Posterior vena cava (tissue), 2 donors: ENCODE results near the gene OR6C68. TPM values are rescaled to one million over a fixed set of nuclear protein-coding genes. Genes with fewer than 3 reads are reported as not detected.
"Not testable (repeated sequence)": the region's sequence is repeated elsewhere in the genome, so short reads cannot be mapped to it uniquely, and the experiment has no call there.

Experiments used
- DNase-seq: peaks from one replicate; pipeline ENCODE4 v3.0.0-alpha.2; 2020; ENCODE audit warnings: low spot score
- intact Hi-C, 2 donors: fragments of 100-400 bp; cut with DNase I; formaldehyde crosslinking; loops; one replicate each; pipeline versions ENCODE4 v1.14.1 to v1.14.2; 2022 to 2023
- long read RNA-seq, 2 donors: library from polyadenylated mRNA; unstranded; transcript quantifications; one replicate each; pipeline ENCODE4 v2.0.0, GENCODE V29; 2020 to 2021
- total RNA-seq, 2 donors: library from RNA; stranded (reverse); fragmentation: NEBNext Ultra II Directional; extraction: Animal tissue kit (Norgen Biotek cat#: 25700); gene quantifications; one replicate each; pipeline ENCODE4 v1.2.1, GENCODE V29; 2021
- donor health status: DM: yes; HTN: yes; CAD: no.
- donor health status: DM: yes; HTN: yes; CAD: no.

OR6C68 gene
- total RNA-seq: not detected
- long read RNA-seq, donor 1: 0 reads
- long read RNA-seq, donor 2: 0 reads

DNA sequence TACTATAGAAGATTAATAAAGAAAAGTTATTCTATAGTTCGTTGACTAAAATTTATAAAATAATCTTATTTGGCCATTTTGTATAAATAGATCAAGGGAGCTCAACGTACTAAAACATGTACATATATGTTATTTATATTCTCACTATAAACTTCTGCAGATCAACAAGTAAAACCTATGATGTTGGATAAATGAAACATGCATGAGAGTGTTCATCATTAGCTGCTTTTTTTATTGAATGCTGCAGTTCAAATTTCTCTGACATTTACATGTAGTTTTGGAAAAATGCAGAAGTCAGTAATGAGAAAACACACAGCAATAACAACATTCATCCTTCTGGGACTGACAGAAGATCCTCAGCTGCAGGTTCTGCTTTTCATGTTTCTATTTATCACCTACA is at the start of gene OR6C68:
Gene OR6C68 (plus strand): TSS at position 301 of the 400 bp plus-strand sequence. CDS start 0 bp downstream, at position 301.
- no peak for DNase-seq
- intact Hi-C loops: no loop called here

DNA sequence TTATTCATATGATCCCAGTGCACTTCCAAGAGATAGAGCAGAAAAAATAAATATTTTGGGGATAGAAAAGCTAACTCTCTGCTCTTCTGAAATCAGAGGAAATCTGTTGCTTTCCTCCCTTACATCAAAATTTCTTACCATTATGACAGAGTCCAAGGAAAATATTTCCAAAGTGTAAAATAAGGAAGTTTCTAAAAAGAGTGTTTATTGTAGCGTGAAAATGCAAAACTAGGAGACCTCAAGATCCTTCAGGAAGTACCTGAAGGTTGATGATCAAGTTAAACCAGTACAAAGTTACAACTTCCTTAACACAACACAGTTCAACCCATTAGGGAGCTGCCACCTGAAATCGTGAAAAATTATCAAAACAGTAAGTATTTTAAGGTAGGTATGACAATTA is 48.4 kb upstream of the OR6C68 start, which contains the start of gene OR6C2:
Gene OR6C2 (plus strand): TSS at position 301 of the 400 bp plus-strand sequence. CDS start 8,138 bp downstream, outside the sequence.
- DNase-seq: no peak
- intact Hi-C loops: no loop called here

DNA sequence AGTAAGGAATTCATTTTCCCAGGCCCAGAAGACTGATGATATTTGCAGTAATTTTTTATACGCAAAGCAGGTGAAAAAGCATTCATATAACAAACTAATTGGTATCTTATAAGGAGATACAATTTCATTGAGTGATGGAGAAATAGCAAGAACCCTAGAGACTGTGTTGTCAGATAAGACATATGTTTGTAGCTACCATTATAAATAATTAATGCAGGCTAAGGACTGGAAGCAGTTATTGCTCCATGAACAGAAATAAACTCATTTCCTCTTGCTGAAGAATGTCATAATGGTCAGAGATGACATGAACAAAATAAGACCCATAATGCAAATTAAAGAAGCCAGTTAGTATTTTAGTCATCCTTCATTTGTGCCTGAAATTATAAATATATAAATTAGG is 46.8 kb upstream of the OR6C68 start:
- no peak for DNase-seq
- intact Hi-C loops: no loop called here

DNA sequence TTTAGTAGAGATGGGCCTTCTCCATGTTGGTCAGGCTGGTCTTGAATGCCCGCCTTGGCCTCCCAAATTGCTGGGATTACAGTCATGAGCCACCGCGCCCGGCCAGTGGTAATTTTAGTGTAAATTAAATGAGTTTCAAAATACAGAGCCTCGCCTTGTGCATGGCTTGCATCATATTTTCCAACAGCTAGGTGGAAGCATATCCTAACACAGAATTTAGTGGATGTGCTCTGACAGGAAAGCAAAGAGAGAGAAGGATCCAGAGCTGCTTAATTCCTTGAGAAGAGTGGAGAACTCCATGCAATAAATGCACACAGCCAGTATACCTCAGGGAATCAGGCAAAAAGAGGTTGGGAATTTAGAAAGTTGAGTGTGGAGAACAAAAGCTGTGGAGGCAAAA is 45.9 kb upstream of the OR6C68 start:
- intact Hi-C loops: no loop called here
- no peak for DNase-seq

DNA sequence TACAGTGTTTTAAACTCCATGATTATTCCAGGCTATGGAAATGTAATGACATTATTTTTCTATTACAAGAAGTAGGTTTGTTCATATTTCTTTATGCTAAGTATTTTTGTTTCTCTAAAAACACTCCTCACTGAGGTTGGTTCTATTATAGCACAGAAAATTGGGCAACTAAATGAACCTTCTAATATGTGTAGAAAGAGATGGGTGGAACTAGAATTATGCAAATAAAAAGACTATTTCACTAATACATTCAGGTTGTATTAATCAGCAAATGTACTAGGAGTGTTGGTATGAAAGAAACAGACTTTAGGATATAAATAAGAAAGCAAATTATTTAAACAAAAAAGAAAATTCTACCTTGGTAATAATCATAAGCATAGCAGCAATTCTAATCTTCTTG is 43.4 kb upstream of the OR6C68 start:
- intact Hi-C loops: no loop called here

DNA sequence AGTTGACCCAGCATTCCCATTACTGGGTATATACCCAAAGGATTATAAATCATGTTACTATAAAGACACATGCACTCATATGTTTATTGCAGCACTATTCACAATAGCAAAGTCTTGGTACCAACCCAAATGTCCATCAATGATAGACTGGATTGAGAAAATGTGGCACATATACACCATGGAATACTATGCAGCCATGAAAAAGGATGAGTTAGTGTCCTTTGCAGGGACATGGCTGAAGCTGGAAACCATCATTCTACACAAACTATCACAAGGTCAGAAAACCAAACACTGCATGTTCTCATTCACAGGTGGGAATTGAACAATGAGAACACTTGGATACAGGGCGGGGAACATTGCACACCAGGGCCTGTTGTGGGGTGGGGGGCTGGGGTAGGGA is 27.3 kb upstream of the OR6C68 start:
- DNase-seq, intact Hi-C loops: not testable (repeated sequence)

More for the DNA sequence above, 43.4 kb upstream of the OR6C68 start:
- no peak for DNase-seq

DNA sequence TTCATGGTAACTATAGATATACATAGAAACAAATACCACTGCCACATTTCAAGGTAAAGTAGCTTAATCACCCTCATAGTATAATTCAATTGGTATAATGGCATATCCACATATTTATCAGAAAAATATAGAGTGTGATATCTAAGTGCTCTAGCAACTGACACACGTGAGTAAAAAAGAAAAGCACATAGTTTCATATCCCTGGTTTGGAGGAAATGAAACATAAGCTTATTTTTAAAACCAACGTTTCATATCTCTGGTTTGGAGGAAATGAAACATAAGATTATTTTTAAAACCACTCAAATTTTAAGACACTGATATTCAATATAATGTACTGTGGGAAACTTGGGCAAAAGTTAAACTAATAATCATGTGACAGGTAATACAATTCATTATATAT is 24.3 kb upstream of the OR6C68 start:
- DNase-seq: no peak
- intact Hi-C loops: no loop called here

DNA sequence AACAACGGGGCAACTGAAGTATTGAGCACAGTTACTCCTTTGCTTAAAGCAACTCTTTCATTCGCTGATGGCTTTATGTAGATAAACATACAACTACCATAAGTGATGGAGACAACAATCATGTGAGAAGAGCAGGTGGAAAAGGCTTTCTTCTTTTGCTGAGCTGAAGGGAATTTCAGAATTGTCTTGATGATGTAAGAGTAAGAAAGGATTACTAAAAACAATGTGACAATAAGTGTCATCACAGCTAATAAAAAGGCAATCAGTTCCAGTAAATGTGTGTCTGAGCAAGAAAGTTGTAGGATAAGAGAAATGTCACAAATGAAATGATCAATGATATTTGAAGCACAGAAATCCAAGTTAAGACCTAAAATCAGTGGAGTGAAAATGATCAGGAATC is 22.9 kb upstream of the OR6C68 start:
- intact Hi-C loops: no loop called here
- no peak for DNase-seq

DNA sequence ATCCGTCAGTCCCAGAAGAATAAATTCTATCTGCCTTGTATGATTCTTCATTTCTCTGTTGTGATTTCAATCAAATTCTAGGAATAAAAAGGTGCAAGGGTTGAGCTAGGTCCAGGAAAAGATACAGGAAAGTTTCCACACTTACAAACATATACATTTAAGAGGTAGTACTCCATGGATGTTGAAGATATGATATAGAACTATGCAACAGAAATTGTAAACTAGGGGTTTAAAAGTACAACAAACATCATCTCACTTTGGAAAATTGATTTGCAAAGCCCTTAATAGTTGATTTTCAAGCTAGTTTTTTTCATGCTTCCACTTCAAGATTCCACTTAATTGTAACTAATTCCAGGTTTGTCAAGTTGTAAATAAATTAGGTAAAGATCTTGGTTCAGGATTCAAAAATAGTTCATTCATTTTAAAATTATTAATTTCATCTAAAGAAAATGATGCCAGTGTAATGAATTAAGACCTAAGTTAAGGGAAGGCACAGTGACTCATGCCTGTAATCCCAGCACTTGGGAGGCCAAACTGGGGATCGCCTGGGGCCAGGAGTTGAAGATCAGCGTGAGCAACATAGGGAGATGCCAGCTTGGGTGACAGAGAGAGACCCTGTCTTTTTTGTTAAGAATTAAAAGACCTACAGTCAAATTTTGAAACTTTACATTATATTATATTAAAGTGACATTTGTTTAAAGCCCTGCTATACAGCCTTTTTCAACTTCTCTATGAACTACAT is 21.9 kb upstream of the OR6C68 start, which contains the start of gene OR6C70:
Gene OR6C70 (minus strand): TSS at position 51 of the 742 bp plus-strand sequence. CDS start 0 bp downstream, at position 51.
- no peak for DNase-seq
- intact Hi-C loops: no loop called here

DNA sequence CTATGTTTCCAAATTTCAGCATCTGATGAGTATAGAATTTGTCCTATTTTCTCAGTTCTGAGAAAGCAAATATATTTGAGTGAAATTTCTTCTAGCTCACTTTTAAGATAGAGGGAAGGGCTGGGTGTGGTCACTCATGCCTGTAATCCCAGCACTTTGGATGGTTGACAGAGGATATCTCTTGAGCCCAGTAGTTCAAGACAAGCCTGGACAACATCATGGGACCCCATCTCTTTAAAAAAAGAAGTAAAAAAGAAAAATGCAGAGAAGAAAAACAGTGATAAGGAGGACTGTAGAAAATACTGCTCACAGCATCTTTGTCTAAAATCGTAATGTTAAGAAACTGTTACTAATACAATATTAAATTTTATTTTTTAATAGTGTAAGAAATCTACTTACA is 19.9 kb upstream of the OR6C68 start:
- intact Hi-C loops: no loop called here
- no peak for DNase-seq

DNA sequence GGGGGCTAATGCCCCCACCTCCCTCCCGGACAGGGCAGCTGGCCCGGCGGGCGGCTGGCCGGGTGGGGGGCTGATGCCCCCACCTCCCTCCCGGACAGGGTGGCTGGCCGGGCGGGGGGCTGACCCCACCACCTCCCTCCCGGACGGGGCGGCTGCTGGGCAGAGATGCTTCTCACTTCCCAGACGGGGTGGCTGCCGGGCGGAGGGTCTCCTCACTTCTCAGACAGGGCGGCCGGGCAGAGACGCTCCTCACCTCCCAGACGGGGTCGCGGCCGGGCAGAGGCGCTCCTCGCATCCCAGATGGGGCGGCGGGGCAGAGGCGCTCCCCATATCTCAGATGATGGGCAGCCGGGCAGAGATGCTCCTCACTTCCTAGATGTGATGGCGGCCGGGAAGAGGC is 13.0 kb upstream of the OR6C68 start:
- intact Hi-C loops, DNase-seq: not testable (repeated sequence)

DNA sequence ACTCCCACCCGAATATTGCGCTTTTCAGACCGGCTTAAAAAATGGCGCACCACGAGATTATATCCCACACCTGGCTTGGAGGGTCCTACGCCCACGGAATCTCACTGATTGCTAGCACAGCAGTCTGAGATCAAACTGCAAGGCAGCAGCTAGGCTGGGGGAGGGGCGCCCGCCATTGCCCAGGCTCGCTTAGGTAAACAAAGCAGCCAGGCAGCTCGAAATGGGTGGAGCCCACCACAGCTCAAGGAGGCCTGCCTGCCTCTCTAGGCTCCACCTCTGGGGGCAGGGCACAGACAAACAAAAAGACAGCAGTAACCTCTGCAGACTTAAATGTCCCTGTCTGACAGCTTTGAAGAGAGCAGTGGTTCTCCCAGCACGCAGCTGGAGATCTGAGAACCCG is 7.9 kb upstream of the OR6C68 start:
- DNase-seq, intact Hi-C loops: not testable (repeated sequence)

DNA sequence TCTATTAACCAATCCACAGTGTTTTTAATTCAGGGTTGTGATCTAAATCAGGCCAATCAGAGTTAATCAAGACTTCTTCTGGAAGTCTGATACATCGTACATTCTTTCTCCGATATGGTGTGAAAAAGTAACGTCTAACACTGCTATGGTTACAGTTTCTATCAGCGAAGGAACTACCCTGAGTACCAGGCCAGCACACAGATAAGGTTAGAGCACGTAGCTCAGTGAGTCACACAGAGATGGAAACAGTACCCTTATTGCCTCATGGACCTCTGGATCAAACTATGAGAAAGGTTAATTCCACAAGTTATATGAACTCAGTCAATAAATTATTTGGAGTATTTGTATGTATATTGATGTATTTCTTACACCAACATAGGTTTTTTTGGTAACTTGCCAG is 3.3 kb downstream of the OR6C68 start:
- intact Hi-C loops: no loop called here
- DNase-seq: no peak

DNA sequence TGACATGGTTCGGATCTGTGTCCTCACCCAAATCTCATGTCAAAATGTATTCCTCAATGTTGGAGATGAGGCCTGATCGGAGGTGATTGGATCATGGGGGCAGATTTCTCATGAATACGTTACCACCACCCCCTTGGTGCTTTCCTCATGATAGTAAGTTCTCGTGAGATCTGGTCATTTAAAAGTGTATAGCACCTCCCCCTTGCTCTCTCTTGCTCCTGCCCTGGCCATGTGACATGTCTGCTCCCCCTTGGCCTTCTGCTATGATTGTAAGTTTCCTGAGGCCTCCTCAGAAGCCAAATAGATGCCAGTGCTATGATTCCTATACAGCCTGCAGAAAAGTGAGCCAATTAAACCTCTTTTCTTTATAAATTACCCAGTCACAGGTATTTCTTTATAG is 7.1 kb downstream of the OR6C68 start:
- intact Hi-C loops: no loop called here
- no peak for DNase-seq

DNA sequence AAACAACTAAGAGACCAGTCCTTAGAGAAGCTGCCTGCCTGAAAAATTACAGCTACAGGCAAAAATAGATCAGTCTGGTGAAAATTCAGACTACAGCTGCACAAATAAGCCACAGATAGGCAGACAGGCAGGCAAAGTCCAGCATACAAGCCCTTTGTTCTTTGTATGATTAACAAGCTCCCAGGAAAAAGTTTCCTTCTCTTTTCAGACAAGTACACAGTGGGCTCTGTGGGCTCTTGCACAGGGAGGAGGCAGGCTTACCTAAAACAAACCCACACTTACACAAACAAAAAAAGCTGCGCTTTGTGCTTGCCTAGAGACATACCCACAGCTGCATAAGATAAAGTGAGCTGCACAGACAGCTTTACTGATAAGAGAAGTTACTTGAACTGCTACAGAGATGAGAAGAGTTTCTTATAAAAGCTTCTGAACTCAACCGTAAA is 7.7 kb downstream of the OR6C68 start:
- intact Hi-C loops: no loop called here
- no peak for DNase-seq

DNA sequence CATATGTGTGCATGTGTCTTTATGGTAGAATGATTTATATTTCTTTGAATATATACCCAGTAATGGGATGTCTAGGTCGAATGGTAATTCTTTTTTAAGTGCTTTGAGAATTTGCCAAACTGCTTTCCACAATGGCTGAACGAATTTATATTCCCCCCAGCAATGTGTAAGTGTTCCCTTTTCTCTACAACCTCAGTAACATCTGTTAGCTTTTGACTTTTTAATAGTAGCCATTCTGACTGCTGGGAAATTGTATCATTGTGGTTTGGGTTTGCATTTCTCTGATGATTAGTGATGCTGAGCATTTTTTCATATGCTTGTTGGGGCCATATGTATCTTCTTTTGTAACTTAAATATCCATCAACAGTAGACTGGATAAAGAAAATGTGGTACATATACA is 9.4 kb downstream of the OR6C68 start:
- intact Hi-C loops: no loop called here
- no peak for DNase-seq

DNA sequence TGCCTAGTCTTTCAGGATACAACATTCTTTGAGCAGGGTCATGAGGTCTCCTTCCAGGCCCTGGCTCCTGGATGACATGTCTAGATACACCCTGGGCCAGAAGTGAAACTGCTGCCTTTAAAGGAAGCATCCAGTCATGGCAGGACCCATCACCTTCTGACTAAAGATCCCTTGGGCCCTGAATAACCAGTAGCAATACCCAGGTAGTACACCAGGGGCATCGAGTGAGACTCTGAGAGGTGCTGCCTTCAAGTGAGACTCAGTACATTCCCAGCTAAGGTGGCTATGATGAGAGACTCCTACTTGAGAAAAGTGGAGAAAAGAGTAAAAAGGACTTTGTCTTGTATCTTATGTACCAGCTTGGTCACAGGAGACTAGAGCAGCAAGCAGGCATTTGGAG is 23.5 kb downstream of the OR6C68 start:
- DNase-seq: no peak
- intact Hi-C loops: no loop called here

DNA sequence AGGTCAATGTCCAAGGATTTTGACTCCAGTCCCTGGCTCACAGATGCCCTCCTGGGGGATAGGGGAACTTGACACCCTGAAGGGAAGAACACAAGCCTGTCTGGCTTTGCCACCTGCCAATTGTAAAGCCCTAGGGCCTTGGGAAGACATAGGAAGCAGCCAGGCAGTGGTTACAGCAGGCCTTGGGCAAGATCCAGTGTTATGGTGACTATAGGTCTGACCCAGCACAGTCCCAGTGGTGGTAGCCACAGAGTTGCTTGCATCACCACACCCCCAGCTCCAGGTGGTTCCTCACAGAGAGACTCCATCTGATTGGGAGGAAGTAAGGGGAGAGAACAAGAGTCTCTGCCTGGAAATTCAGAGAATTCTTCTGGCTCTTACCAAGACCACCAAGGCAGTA is 24.2 kb downstream of the OR6C68 start:
- intact Hi-C loops: no loop called here
- no peak for DNase-seq
